Measurements from ENCODE around the gene ATP1A1. TPM values are rescaled to one million over a fixed set of nuclear protein-coding genes. Genes with fewer than 3 reads are reported as not detected.

The ATP1A1 gene
- total and polyA plus RNA-seq, 3 experiments from 2014 or later, result 58.0 to 263 (median 259) TPM

DNA sequence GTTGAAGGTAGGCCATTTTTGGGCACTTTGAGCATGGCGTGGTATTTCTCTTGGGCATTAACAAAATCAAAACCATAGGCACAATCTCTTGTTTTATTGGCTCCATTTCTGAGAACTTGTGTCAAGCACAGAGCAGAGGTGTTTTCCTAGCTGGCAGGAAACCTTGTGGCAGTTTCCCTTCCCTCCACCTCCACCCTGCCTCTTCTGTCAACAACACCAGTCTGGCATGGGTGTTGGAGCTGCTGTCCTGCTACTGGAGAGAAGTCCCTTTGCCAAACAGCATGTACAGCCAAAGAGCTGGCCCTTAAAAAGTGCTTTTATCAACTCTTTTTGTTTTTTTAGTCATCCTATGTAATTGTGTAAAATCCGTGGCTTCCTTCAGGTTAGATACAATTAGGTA is 16.0 kb downstream of the ATP1A1 start:
- no peak for DNase-seq
- Histone ChIP-seq H3K4me1 (ENCODE audit: insufficient read depth, low read length) (peaks cover 44% of the 10 kb centered on the region), H3K4me3 (ENCODE audit: low read length) (no peak overlapping the region), H3K9me3 (ENCODE audit: low read length) (no peaks in the 10 kb centered on the region), H3K36me3 (ENCODE audit: insufficient read depth, low read length) (peaks cover 90% of the 10 kb centered on the region), H3K27ac (ENCODE audit: low read depth, low read length) (no peak overlapping the region), H3K27me3 (ENCODE audit: insufficient read depth, low read length, poor library complexity, severe bottlenecking) (no peaks in the 10 kb centered on the region)
- Mint-ChIP-seq H3K9me3 (no peaks in the 10 kb centered on the region), H3K27me3 (no peaks in the 10 kb centered on the region), H3K4me3 (no peak overlapping the region), H3K4me1 (peaks cover 42 to 66% (median 59%) of the 10 kb centered on the region in 3 donors), H3K36me3 (peaks cover 40 to 96% (median 51%) of the 10 kb centered on the region in 3 donors), H3K27ac (peak overlapping the region; percentile 32 to 98 (median 92))
- ChIA-PET POLR2A (interaction anchor here (2.9 kb wide), 1 partner anchor 14 kb away, joined by 16 read pairs; the partner anchor contains the start of gene ATP1A1), CTCF (interaction anchor here (1.2 to 1.3 kb wide), 2 partner anchors 115 to 250 kb away, joined by 3 to 5 read pairs; no protein-coding TSS in a partner anchor)

DNA sequence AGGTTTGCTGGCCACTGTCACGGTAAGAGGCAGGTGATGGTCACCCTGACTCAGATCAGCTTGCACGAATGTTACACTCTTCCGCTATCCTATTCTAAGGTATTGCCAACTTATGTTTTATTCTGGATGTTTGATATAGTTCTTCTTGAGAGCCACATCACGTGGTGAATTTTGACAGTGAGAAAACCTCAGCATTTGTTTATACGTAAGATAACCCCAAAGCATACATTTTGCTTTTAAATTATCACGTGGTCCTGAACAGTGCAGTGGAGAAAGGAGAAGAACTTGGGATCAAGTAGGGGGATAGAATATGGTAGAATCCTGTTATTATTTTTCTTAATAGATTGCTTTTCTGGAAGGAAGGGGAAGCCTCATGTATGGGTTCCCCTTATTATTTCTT is 16.6 kb downstream of the ATP1A1 start:
- Mint-ChIP-seq H3K9me3 (no peaks in the 10 kb centered on the region), H3K27me3 (no peaks in the 10 kb centered on the region), H3K4me1 (peaks cover 38 to 59% (median 56%) of the 10 kb centered on the region in 3 donors), H3K36me3 (peaks cover 38 to 96% (median 55%) of the 10 kb centered on the region in 3 donors), H3K4me3 (peak overlapping the region in 5 of 7 donors; percentile 9 to 54 (median 44)), H3K27ac (peak overlapping the region; percentile 32 to 98 (median 92))
- CTCF ChIA-PET, result interaction anchor here (0.6 to 1.7 kb wide), 6 partner anchors 12 to 251 kb away, joined by 3 to 17 read pairs (median 3); no protein-coding TSS in a partner anchor
- no peak for DNase-seq
- Histone ChIP-seq H3K36me3 (ENCODE audit: insufficient read depth, low read length) (peaks cover 90% of the 10 kb centered on the region), H3K4me3 (ENCODE audit: low read length) (no peak overlapping the region), H3K27me3 (ENCODE audit: insufficient read depth, low read length, poor library complexity, severe bottlenecking) (no peaks in the 10 kb centered on the region), H3K27ac (ENCODE audit: low read depth, low read length) (no peak overlapping the region), H3K9me3 (ENCODE audit: low read length) (no peaks in the 10 kb centered on the region), H3K4me1 (ENCODE audit: insufficient read depth, low read length) (peaks cover 44% of the 10 kb centered on the region)
- POLR2A ChIA-PET, result interaction anchor here (1.0 to 2.9 kb wide), 2 partner anchors 15 to 28 kb away, joined by 4 to 16 read pairs; partner anchors contain the start of gene ATP1A1

DNA sequence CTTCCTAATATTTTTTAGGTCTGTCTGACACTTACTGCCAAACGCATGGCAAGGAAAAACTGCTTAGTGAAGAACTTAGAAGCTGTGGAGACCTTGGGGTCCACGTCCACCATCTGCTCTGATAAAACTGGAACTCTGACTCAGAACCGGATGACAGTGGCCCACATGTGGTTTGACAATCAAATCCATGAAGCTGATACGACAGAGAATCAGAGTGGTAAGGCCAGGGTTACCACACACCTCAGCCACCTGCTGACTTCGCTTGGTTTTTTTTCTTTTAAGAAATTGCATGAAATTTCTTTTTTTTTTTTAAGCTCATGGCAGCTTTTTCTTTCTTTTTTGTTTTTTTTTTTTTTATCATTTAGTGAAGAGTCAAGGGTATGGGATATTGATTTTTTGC is 17.2 kb downstream of the ATP1A1 start:
- Histone ChIP-seq H3K4me1 (ENCODE audit: insufficient read depth, low read length) (peaks cover 44% of the 10 kb centered on the region), H3K27me3 (ENCODE audit: insufficient read depth, low read length, poor library complexity, severe bottlenecking) (no peaks in the 10 kb centered on the region), H3K4me3 (ENCODE audit: low read length) (no peak overlapping the region), H3K9me3 (ENCODE audit: low read length) (no peaks in the 10 kb centered on the region), H3K36me3 (ENCODE audit: insufficient read depth, low read length) (peaks cover 90% of the 10 kb centered on the region), H3K27ac (ENCODE audit: low read depth, low read length) (no peak overlapping the region)
- H3K4me3 Mint-ChIP-seq, result peak overlapping the region in 6 of 7 donors; percentile 27 to 54 (median 47)
- H3K27me3 Mint-ChIP-seq, result no peaks in the 10 kb centered on the region
- CTCF ChIA-PET, result interaction anchor here (0.6 to 2.2 kb wide), 10 partner anchors 8 to 251 kb away, joined by 3 to 17 read pairs (median 3); no protein-coding TSS in a partner anchor
- DNase-seq, result peak in 4 of 5 donors; percentile 41 to 79 (median 62)
- POLR2A ChIA-PET, result interaction anchor here (0.6 to 2.9 kb wide), 3 partner anchors 16 to 376 kb away, joined by 3 to 16 read pairs (median 4); partner anchors contain the start of gene ATP1A1
- no peaks in the 10 kb centered on the region for H3K9me3 Mint-ChIP-seq
- H3K36me3 Mint-ChIP-seq, result peaks cover 34 to 96% (median 57%) of the 10 kb centered on the region in 3 donors
- peaks cover 38 to 56% (median 54%) of the 10 kb centered on the region in 3 donors for H3K4me1 Mint-ChIP-seq
- H3K27ac Mint-ChIP-seq, result peak overlapping the region; percentile 74 to 98 (median 92)

DNA sequence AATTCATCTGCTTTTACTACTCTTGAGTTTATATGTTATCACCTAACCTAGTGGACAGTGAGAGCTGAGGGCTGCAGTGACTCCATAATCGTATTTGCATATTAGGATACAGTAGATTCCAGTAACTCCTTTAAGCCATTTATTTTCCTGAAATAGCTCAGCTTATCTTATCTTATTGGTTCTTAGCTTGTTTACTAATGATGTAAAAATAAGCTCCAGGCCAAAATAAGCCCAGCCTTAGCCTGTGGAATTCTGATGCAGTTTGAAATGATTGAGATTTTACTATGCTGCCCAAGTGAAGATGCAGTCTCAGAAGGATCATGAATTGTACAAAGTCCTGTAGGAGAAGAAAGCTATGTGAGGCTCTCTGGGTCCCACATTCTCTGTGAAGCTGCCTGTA is 18.1 kb downstream of the ATP1A1 start:
- no peak overlapping the region for H3K27ac ChIP-seq (ENCODE audit: low read depth, low read length)
- H3K36me3 ChIP-seq (ENCODE audit: insufficient read depth, low read length), result peaks cover 95% of the 10 kb centered on the region
- H3K9me3 Mint-ChIP-seq, result no peaks in the 10 kb centered on the region
- no peak overlapping the region for H3K4me3 ChIP-seq (ENCODE audit: low read length)
- no peaks in the 10 kb centered on the region for H3K27me3 ChIP-seq (ENCODE audit: insufficient read depth, low read length, poor library complexity, severe bottlenecking)
- H3K27me3 Mint-ChIP-seq, result no peaks in the 10 kb centered on the region
- peaks cover 38 to 56% (median 54%) of the 10 kb centered on the region in 3 donors for H3K4me1 Mint-ChIP-seq
- H3K9me3 ChIP-seq (ENCODE audit: low read length), result no peaks in the 10 kb centered on the region
- DNase-seq, result no peak
- peaks cover 34 to 98% (median 59%) of the 10 kb centered on the region in 3 donors for H3K36me3 Mint-ChIP-seq
- ChIA-PET POLR2A (interaction anchor here (2.9 kb wide), 1 partner anchor 17 kb away, joined by 16 read pairs; the partner anchor contains the start of gene ATP1A1), CTCF (interaction anchor here (1.1 to 2.2 kb wide), 7 partner anchors 9 to 223 kb away, joined by 3 to 17 read pairs (median 4); no protein-coding TSS in a partner anchor)
- H3K4me1 ChIP-seq (ENCODE audit: insufficient read depth, low read length), result peaks cover 44% of the 10 kb centered on the region
- peak overlapping the region; percentile 72 to 98 (median 86) for H3K27ac Mint-ChIP-seq
- H3K4me3 Mint-ChIP-seq, result peak overlapping the region in 1 of 7 donors; percentile 29

DNA sequence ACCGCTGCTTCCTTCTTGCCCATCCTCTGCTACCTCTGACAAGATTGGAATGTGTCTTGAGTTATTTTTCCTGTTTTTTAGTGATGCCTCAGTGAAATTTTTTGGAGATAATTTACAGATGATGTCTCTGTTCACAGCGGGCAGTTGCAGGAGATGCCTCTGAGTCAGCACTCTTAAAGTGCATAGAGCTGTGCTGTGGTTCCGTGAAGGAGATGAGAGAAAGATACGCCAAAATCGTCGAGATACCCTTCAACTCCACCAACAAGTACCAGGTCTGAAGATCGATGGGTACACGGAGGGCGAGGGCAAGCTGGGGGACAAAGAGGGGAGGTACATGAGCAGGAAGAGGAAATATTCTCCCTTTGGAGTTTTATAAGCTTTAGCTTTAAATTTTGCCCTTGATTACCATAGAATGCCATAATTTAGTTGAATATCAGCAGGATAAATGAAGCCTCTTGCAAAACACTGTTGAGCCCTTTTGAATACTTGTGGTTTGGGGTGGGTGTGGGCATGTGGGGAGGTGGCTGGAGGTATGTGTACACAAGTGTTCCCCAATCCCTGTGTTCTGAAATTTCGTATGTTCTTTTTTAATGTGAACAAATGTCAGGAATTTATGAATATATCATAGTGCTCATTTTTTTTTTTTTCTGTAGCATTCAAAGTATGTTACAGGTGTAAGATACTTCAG is 19.8 kb downstream of the ATP1A1 start:
- ChIA-PET POLR2A (no interaction called here), CTCF (interaction anchor here (0.6 to 1.5 kb wide), 3 partner anchors 10 to 92 kb away, joined by 3 to 7 read pairs (median 4); no protein-coding TSS in a partner anchor)
- Mint-ChIP-seq H3K27ac (peak overlapping the region in 7 of 8 donors; percentile 26 to 85 (median 80)), H3K36me3 (peaks cover 39 to 99% (median 65%) of the 10 kb centered on the region in 3 donors), H3K27me3 (no peaks in the 10 kb centered on the region), H3K9me3 (no peaks in the 10 kb centered on the region), H3K4me1 (peaks cover 38 to 52% (median 48%) of the 10 kb centered on the region in 3 donors), H3K4me3 (peak overlapping the region in 1 of 7 donors; percentile 17)
- Histone ChIP-seq H3K27ac (ENCODE audit: low read depth, low read length) (no peak overlapping the region), H3K9me3 (ENCODE audit: low read length) (no peaks in the 10 kb centered on the region), H3K4me1 (ENCODE audit: insufficient read depth, low read length) (peaks cover 33% of the 10 kb centered on the region), H3K27me3 (ENCODE audit: insufficient read depth, low read length, poor library complexity, severe bottlenecking) (no peaks in the 10 kb centered on the region), H3K36me3 (ENCODE audit: insufficient read depth, low read length) (peaks cover 99% of the 10 kb centered on the region), H3K4me3 (ENCODE audit: low read length) (no peak overlapping the region)
- DNase-seq, result no peak

DNA sequence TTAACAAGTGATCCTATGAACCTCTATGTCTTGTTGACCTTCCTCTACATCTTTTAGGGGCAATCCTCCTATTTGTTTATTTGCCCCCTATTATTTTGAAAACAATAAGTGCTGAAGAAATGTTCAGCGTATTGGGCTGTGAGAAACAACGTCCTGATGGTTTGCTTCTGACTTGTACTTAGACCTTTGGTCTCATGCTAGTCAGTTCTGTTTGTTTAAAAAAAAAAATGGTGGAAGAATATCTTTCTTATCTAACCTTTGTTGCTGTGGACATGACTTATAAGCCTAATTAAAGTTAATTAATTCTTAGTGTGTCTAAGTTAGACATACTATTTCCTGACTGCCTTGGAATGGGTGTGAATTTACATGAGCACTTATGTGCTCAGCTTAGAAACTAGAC is 20.7 kb downstream of the ATP1A1 start:
- Mint-ChIP-seq H3K36me3 (peaks cover 37 to 99% (median 64%) of the 10 kb centered on the region in 3 donors), H3K27ac (peak overlapping the region in 3 of 8 donors; percentile 12 to 84 (median 35)), H3K9me3 (no peaks in the 10 kb centered on the region), H3K4me1 (peaks cover 32 to 47% (median 39%) of the 10 kb centered on the region in 3 donors), H3K27me3 (no peaks in the 10 kb centered on the region), H3K4me3 (no peak overlapping the region)
- Histone ChIP-seq H3K27ac (ENCODE audit: low read depth, low read length) (no peak overlapping the region), H3K4me1 (ENCODE audit: insufficient read depth, low read length) (peaks cover 24% of the 10 kb centered on the region), H3K27me3 (ENCODE audit: insufficient read depth, low read length, poor library complexity, severe bottlenecking) (no peaks in the 10 kb centered on the region), H3K9me3 (ENCODE audit: low read length) (no peaks in the 10 kb centered on the region), H3K36me3 (ENCODE audit: insufficient read depth, low read length) (peaks cover 100% of the 10 kb centered on the region), H3K4me3 (ENCODE audit: low read length) (no peak overlapping the region)
- ChIA-PET POLR2A (no interaction called here), CTCF (no interaction called here)
- no peak for DNase-seq

DNA sequence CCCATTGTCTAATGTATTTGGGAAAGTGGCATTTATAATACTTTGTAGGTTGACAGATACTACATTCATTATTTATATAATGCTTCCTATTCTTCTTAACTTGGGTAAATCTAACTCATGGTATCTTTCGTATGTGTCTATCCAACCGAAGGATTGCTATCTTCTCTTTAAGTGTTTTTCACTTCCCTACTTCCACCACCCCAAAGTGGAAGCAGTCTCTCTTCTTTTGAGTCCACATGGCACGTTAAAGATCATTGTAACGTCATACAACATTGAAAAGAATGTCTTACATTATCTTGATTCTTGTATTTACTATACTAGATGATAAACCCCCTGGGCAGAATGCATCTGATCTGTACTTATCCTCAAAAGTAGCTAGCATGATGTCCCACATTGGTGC is 21.2 kb downstream of the ATP1A1 start:
- Mint-ChIP-seq H3K36me3 (peaks cover 37 to 99% (median 66%) of the 10 kb centered on the region in 3 donors), H3K9me3 (no peaks in the 10 kb centered on the region), H3K27me3 (no peaks in the 10 kb centered on the region), H3K4me3 (no peak overlapping the region), H3K4me1 (peaks cover 30 to 45% (median 35%) of the 10 kb centered on the region in 3 donors), H3K27ac (peak overlapping the region in 3 of 8 donors; percentile 39 to 84 (median 42))
- ChIA-PET CTCF (no interaction called here), POLR2A (no interaction called here)
- peaks cover 100% of the 10 kb centered on the region for H3K36me3 ChIP-seq (ENCODE audit: insufficient read depth, low read length)
- no peaks in the 10 kb centered on the region for H3K27me3 ChIP-seq (ENCODE audit: insufficient read depth, low read length, poor library complexity, severe bottlenecking)
- no peak overlapping the region for H3K27ac ChIP-seq (ENCODE audit: low read depth, low read length)
- H3K4me3 ChIP-seq (ENCODE audit: low read length), result no peak overlapping the region
- no peaks in the 10 kb centered on the region for H3K9me3 ChIP-seq (ENCODE audit: low read length)
- no peak for DNase-seq
- peaks cover 19% of the 10 kb centered on the region for H3K4me1 ChIP-seq (ENCODE audit: insufficient read depth, low read length)

DNA sequence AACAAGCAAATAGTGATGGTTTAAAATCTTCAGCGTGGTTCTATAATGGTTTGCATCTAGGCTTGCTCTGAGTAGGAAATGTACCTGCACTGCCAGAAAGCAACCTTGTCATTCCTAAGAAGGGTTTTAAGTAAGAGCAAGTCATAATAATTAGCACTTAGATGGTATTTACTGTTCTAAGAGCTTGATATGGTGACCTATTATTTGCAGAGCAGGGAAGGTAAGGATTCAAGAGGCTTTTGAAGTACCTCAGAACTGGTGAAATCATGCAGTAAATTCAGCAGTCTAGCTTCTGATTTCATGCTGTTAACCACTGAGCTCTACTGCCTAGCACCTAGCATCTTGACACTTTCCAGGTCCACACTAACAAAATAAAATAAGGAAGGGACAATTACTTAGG is 23.7 kb downstream of the ATP1A1 start:
- Histone ChIP-seq H3K36me3 (ENCODE audit: insufficient read depth, low read length) (peaks cover 100% of the 10 kb centered on the region), H3K4me3 (ENCODE audit: low read length) (no peak overlapping the region), H3K4me1 (ENCODE audit: insufficient read depth, low read length) (peaks cover 4% of the 10 kb centered on the region), H3K27ac (ENCODE audit: low read depth, low read length) (no peak overlapping the region), H3K27me3 (ENCODE audit: insufficient read depth, low read length, poor library complexity, severe bottlenecking) (no peaks in the 10 kb centered on the region), H3K9me3 (ENCODE audit: low read length) (no peaks in the 10 kb centered on the region)
- POLR2A ChIA-PET, result no interaction called here
- no peak for DNase-seq
- peaks cover 16 to 29% (median 26%) of the 10 kb centered on the region in 3 donors for H3K4me1 Mint-ChIP-seq
- H3K36me3 Mint-ChIP-seq, result peaks cover 27 to 99% (median 60%) of the 10 kb centered on the region in 3 donors
- H3K4me3 Mint-ChIP-seq, result no peak overlapping the region
- CTCF ChIA-PET, result no interaction called here
- H3K27me3 Mint-ChIP-seq, result no peaks in the 10 kb centered on the region
- H3K9me3 Mint-ChIP-seq, result no peaks in the 10 kb centered on the region
- H3K27ac Mint-ChIP-seq, result peak overlapping the region in 4 of 8 donors; percentile 21 to 84 (median 70)
